ENCODE data around the gene ZNF394.

ZNF394 gene

GRCh38 chr7:99455874-99456273, 44.2 kb downstream of the ZNF394 start:
- H3K4me3 ChIP-seq (ENCODE audit: low read length), result no peak overlapping the region
- no peak for TF ChIP-seq CTCF (IDR thresholded peaks at IDR 0.05; ENCODE audit: insufficient read depth, low read depth, low read length, missing control alignments)
- no peak for DNase-seq (ENCODE audit: low read depth)

- no peak for TF ChIP-seq CTCF (IDR thresholded peaks at IDR 0.05; ENCODE audit: insufficient read depth, low read depth, low read length, missing control alignments)
- DNase-seq (ENCODE audit: low read depth), result no peak
- H3K4me3 ChIP-seq (ENCODE audit: low read length), result no peak overlapping the region
Observed at GRCh38 chr7:99453105-99453504, 47.0 kb downstream of the ZNF394 start.

GRCh38 chr7:99452541-99452940, 47.5 kb downstream of the ZNF394 start:
- no peak for TF ChIP-seq CTCF (IDR thresholded peaks at IDR 0.05; ENCODE audit: insufficient read depth, low read depth, low read length, missing control alignments)
- no peak overlapping the region for H3K4me3 ChIP-seq (ENCODE audit: low read length)
- no peak for DNase-seq (ENCODE audit: low read depth)

DNA sequence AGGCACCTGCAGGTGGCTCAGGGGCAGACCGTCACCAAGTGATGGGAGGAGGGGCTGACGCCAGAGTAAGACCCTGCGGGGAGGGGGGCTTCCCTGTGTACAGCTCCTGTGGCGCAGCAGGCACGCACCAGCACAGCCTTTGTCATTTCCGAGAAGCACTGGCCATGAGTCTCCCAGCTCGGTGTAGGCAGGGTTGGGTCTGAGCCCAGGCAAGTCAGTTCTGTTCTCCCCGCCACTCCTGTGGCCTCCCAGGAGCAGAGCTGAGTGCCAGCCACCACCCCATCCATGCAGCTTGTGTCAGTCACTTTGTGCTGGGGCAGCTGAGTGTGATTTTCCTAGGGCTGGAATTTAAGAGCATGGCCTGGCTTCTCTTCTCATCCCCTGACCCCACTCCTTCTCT, 48.1 kb downstream of the ZNF394 start:
- DNase-seq (ENCODE audit: low read depth), result no peak
- TF ChIP-seq CTCF (IDR thresholded peaks at IDR 0.05; ENCODE audit: insufficient read depth, low read depth, low read length, missing control alignments), result no peak
- H3K4me3 ChIP-seq (ENCODE audit: low read length), result no peak overlapping the region

DNA sequence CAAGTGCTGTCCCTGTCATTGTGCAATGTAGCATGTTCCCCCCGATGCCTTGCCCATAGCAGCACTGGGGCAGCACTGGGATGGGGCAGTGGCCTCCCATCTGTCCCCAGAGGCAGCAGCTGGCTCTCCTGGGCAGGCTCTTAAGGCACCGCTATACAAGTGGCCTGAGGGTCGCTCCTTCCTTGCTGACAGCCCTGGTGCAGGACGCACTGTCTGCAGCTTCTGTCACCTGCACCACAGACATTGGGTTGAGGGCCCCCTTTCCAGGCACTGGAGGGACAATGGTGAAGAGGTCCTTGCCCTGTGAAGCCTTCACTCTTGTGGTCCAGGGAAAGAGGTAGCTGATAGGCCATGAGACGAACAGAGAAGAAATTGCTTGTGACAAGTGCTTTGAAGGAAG, 50.8 kb downstream of the ZNF394 start:
- DNase-seq (ENCODE audit: low read depth), result no peak
- no peak overlapping the region for H3K4me3 ChIP-seq (ENCODE audit: low read length)
- no peak for TF ChIP-seq CTCF (IDR thresholded peaks at IDR 0.05; ENCODE audit: insufficient read depth, low read depth, low read length, missing control alignments)

DNA sequence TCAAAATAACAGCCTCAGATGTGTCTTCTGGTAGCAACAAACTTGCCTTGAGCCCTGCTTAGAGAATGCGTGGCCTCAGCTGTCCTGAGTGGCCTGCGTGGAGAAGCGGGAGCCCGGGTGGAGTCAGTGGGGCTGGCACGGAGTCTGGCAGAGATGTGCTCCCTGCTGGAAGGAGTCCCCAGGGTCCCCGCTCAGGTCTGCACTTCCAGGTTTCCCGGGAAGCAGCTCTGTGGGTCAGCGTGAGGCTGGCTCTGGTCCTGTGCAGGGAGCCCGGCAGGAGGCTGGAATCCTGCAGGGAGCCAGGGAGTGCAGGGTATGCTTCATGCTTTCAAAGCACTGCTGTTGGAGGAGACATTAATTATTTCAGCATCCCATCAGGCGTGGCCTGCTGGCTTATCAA, 51.2 kb downstream of the ZNF394 start:
- no peak for TF ChIP-seq CTCF (IDR thresholded peaks at IDR 0.05; ENCODE audit: insufficient read depth, low read depth, low read length, missing control alignments)
- no peak for DNase-seq (ENCODE audit: low read depth)
- H3K4me3 ChIP-seq (ENCODE audit: low read length), result no peak overlapping the region

GRCh38 chr7:99447943-99448342, 52.1 kb downstream of the ZNF394 start:
- DNase-seq (ENCODE audit: low read depth), result no peak
- H3K4me3 ChIP-seq (ENCODE audit: low read length), result no peak overlapping the region
- peak; percentile 13 for TF ChIP-seq CTCF (IDR thresholded peaks at IDR 0.05; ENCODE audit: insufficient read depth, low read depth, low read length, missing control alignments)

Measured in epithelial cell of esophagus (primary cell).